T-helper 17 cell (primary cell): Measurements from ENCODE around the gene RPS6KA2. TPM values are rescaled to one million over a fixed set of nuclear protein-coding genes. Genes with fewer than 3 reads are reported as not detected.

Source experiments
- ATAC-seq: fragments of 150-1000 bp; cut with Tn5 transposase; 2 replicates; pipeline ENCODE4 v1.10.0; 2021; ENCODE audit warnings: mild to moderate bottlenecking, moderate library complexity
- DNase-seq, 3 donors: peaks; one replicate each; pipeline versions ENCODE4 v3.0.0 to v3.0.0-alpha.2; 2020 to 2021
- H3K9me3 ChIP-seq: one replicate; pipeline ENCODE4 v1.7.0; 2013; ENCODE audit warnings: low read length, mild to moderate bottlenecking; ENCODE audit not compliant: control insufficient read depth, poor library complexity, severe bottlenecking
- H3K27ac Mint-ChIP-seq: one replicate; pipeline ENCODE4 v1.8.0; 2022; ENCODE audit warnings: mild to moderate bottlenecking, moderate library complexity, mixed read lengths
- H3K27me3 Mint-ChIP-seq: one replicate; pipeline ENCODE4 v1.8.0; 2022; ENCODE audit warnings: mixed read lengths
- H3K36me3 Mint-ChIP-seq: one replicate; pipeline ENCODE4 v1.8.0; 2022; ENCODE audit warnings: low read depth, mixed read lengths
- H3K4me1 Mint-ChIP-seq: one replicate; pipeline ENCODE4 v1.8.0; 2022; ENCODE audit warnings: mild to moderate bottlenecking, mixed read lengths
- H3K4me3 Mint-ChIP-seq: one replicate; pipeline ENCODE4 v1.8.0; 2022; ENCODE audit warnings: mild to moderate bottlenecking, moderate library complexity, mixed read lengths
- total RNA-seq, 4 donors: library from RNA in 2 of 4; stranded (reverse) in 2 of 4; gene quantifications; one replicate each; pipeline ENCODE4 v1.2.3 and lab custom pipeline; 2022 to 2026

Gene RPS6KA2
- total RNA-seq, 2 donors from 2014 or later: 3.3 to 5.9 TPM

DNA sequence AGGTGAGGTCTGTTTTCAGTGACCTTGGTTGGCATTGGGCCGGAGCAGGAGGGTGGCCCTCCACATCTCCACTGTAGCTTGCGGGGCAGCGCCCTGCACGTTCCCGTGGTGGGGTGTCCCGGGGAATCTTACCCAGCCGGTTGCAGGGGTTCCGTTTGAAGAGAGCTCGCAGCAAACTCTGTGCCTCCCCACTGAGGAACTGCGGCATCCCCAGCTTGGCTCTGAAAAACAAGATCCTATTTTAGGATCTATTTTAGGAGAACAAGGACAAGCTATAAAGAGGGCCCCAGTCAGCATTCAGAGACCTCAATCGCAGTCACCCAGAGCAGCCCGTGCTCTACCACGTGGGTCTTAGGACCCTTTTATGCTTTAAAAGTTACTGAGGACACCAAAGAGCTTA, 138.3 kb downstream of the RPS6KA2 start:
- DNase-seq: no peak
- peak overlapping the region; percentile 84 for H3K4me3 Mint-ChIP-seq

DNA sequence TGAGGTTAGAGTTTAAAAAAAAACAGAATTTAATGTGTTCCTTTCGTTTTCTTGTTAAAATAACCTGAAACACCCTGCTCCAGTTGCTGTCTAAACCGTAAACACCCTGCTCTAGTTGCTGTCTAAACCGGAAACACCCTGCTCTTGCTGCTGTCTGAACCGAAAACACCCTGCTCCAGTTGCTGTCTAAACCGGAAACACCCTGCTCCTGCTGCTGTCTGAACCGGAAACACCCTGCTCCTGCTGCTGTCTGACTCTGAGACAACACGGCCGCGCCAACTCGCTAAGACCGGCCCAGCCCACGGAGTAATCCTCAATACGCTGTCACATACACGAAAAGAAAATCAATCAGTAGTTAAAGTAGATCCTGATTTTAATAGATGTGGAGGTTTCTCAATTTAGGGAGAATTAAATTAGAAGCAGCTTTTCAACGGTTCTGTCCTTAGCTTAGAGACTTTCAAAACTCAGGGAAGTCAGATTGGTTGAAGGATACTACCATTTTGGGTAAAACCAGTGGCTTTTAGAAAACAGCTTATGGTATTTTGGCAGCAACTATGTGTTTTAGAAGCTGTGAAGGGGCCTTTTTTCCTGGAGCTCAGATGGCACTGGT, 138.9 kb downstream of the RPS6KA2 start:
- no peaks in the 10 kb centered on the region for H3K36me3 Mint-ChIP-seq
- H3K4me3 Mint-ChIP-seq: peak overlapping the region; percentile 84
- no peaks in the 10 kb centered on the region for H3K9me3 ChIP-seq
- peaks cover 10% of the 10 kb centered on the region for H3K4me1 Mint-ChIP-seq
- peak overlapping the region; percentile 92 for H3K27ac Mint-ChIP-seq
- ATAC-seq (peak; percentile 96), DNase-seq (peak; percentile 54 to 74 (median 59))
- no peaks in the 10 kb centered on the region for H3K27me3 Mint-ChIP-seq

More for the DNA sequence above, 138.3 kb downstream of the RPS6KA2 start:
- Mint-ChIP-seq H3K4me1 (peaks cover 10% of the 10 kb centered on the region), H3K36me3 (no peaks in the 10 kb centered on the region), H3K27me3 (no peaks in the 10 kb centered on the region), H3K27ac (peak overlapping the region; percentile 92)
- ATAC-seq: no peak
- no peaks in the 10 kb centered on the region for H3K9me3 ChIP-seq

DNA sequence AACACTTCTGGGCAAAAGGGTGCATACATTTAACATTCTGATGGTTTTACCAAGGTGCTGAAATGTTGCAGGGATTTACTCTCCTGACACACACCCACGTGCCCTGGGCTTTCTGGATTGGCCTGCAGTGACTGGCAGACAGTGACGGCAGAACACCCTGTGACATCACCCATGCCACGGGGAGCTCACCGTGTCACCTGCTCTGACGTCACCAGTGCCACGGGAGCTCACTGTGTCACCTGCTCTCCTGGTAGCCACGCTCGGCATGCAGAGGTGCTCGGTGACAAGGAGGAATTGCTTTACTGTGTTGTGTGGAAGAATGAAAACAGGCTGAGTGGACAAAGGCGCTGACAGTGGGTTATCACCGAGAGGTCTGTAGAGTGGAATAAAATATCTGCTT, 139.9 kb downstream of the RPS6KA2 start:
- peaks cover 10% of the 10 kb centered on the region for H3K4me1 Mint-ChIP-seq
- H3K27me3 Mint-ChIP-seq: no peaks in the 10 kb centered on the region
- DNase-seq: no peak
- ATAC-seq: no peak
- no peaks in the 10 kb centered on the region for H3K9me3 ChIP-seq
- peak overlapping the region; percentile 92 for H3K27ac Mint-ChIP-seq
- peaks cover 2% of the 10 kb centered on the region for H3K36me3 Mint-ChIP-seq
- H3K4me3 Mint-ChIP-seq: peak overlapping the region; percentile 84

DNA sequence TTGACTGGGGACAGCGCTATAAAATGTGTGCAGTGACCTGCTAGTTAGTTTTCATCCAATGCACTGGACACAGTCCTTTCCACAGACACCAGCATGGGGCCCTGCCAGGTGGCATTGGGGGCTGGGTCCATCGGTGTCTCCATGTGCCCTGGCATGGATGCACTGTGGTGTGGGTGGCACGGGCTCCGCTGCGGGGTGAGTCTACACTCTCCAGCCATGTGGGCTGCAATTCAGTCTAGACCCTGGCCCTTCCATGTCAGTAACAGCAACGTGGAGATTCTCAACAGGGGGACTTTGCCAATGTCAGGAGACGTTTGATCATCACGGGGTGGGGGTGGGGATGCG, 140.5 kb downstream of the RPS6KA2 start:
- Mint-ChIP-seq H3K36me3 (peaks cover 2% of the 10 kb centered on the region), H3K27me3 (no peaks in the 10 kb centered on the region), H3K4me3 (no peak overlapping the region), H3K4me1 (peaks cover 10% of the 10 kb centered on the region), H3K27ac (peak overlapping the region; percentile 92)
- ATAC-seq: no peak
- DNase-seq: no peak
- no peaks in the 10 kb centered on the region for H3K9me3 ChIP-seq

DNA sequence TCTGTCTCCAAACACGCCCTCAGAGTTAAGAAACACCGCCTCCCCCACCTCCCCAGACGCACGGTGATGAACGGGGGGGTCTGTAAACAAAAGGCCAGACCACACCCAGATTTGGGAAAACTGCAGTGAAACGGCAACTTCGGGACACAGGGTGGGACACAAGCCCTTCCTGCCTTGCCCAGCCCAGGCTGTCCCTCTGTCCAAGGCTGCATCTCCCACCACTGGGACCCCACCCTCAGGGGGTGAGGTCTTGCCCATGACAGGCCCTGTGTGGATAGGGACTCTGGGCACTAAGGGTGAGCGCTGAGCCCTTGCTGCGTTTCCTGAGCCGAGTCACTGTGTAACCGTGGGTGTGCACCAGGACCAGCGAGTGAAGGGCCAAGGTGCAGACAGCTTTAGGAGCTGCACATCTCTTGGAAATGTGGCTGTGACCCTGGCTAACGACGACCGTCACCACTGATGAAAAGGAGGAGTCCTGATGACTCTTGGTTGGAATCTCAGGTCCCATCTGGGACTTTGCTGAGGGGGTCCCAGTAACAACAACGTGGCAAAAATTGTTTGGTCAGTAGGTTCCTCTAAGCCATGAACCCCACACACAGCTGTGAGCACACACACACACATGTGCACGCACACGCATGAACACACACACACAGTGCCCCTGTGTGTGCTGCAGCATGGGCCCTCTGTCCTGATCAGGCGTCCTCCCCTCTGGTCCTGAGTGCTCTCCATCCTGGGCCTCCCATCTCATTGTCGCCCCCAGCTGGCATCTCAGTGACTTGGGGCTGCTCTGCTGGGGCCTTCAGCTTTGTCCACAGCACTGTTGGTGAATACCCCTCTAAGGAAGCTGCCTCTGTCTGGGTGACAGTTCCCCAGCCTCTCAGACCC, 141.2 kb downstream of the RPS6KA2 start:
- no peak overlapping the region for H3K4me3 Mint-ChIP-seq
- H3K9me3 ChIP-seq: no peaks in the 10 kb centered on the region
- ATAC-seq (no peak), DNase-seq (no peak)
- H3K27me3 Mint-ChIP-seq: no peaks in the 10 kb centered on the region
- H3K4me1 Mint-ChIP-seq: peaks cover 10% of the 10 kb centered on the region
- peak overlapping the region; percentile 92 for H3K27ac Mint-ChIP-seq
- H3K36me3 Mint-ChIP-seq: peaks cover 2% of the 10 kb centered on the region

DNA sequence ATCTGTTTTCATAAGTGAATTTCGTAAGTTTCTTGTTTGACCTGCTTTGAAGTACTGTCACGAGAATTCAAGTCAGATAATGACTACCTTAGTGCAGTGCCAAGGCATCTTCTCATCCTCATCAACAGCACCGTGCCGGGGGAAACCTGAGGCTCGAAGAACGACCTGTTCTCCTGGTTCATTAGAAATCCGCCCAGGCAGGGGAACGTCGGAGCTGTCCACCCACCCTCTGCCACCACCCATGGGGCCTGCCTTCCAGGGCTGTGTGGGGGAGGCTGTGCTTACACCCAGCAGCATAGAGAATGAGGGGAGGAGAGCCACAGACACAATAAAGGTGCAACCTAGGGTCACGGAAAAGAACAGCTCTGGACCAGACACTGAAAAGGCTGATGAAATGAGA, 142.2 kb downstream of the RPS6KA2 start:
- no peak for DNase-seq
- H3K9me3 ChIP-seq: no peaks in the 10 kb centered on the region
- Mint-ChIP-seq H3K27ac (no peak overlapping the region), H3K36me3 (peaks cover 2% of the 10 kb centered on the region), H3K4me1 (peaks cover 10% of the 10 kb centered on the region), H3K27me3 (no peaks in the 10 kb centered on the region), H3K4me3 (no peak overlapping the region)
- no peak for ATAC-seq

GRCh38 chr6:166483573-166484250, 143.3 kb downstream of the RPS6KA2 start:
- ATAC-seq: no peak
- Mint-ChIP-seq H3K27ac (peak overlapping the region; percentile 34), H3K4me1 (peaks cover 10% of the 10 kb centered on the region), H3K36me3 (peaks cover 4% of the 10 kb centered on the region), H3K4me3 (no peak overlapping the region), H3K27me3 (no peaks in the 10 kb centered on the region)
- DNase-seq: no peak
- H3K9me3 ChIP-seq: no peaks in the 10 kb centered on the region

GRCh38 chr6:166483026-166483425, 144.0 kb downstream of the RPS6KA2 start:
- no peak for ATAC-seq

GRCh38 chr6:166478782-166479592, 148.1 kb downstream of the RPS6KA2 start:
- H3K4me3 Mint-ChIP-seq: no peak overlapping the region
- DNase-seq (no peak), ATAC-seq (no peak)
- peaks cover 10% of the 10 kb centered on the region for H3K4me1 Mint-ChIP-seq
- peaks cover 4% of the 10 kb centered on the region for H3K36me3 Mint-ChIP-seq
- peaks cover 1% of the 10 kb centered on the region for H3K27me3 Mint-ChIP-seq
- no peaks in the 10 kb centered on the region for H3K9me3 ChIP-seq
- H3K27ac Mint-ChIP-seq: no peak overlapping the region

More at GRCh38 chr6:166483026-166483425, 144.0 kb downstream of the RPS6KA2 start:
- DNase-seq: no peak
- Mint-ChIP-seq H3K36me3 (peaks cover 4% of the 10 kb centered on the region), H3K4me3 (no peak overlapping the region), H3K27ac (peak overlapping the region; percentile 34), H3K27me3 (no peaks in the 10 kb centered on the region), H3K4me1 (peaks cover 10% of the 10 kb centered on the region)
- H3K9me3 ChIP-seq: no peaks in the 10 kb centered on the region

GRCh38 chr6:166477647-166478365, 149.2 kb downstream of the RPS6KA2 start:
- Mint-ChIP-seq H3K27ac (no peak overlapping the region), H3K4me1 (peaks cover 12% of the 10 kb centered on the region), H3K27me3 (peaks cover 4% of the 10 kb centered on the region), H3K36me3 (peaks cover 4% of the 10 kb centered on the region), H3K4me3 (no peak overlapping the region)
- H3K9me3 ChIP-seq: no peaks in the 10 kb centered on the region
- no peak for ATAC-seq
- no peak for DNase-seq

DNA sequence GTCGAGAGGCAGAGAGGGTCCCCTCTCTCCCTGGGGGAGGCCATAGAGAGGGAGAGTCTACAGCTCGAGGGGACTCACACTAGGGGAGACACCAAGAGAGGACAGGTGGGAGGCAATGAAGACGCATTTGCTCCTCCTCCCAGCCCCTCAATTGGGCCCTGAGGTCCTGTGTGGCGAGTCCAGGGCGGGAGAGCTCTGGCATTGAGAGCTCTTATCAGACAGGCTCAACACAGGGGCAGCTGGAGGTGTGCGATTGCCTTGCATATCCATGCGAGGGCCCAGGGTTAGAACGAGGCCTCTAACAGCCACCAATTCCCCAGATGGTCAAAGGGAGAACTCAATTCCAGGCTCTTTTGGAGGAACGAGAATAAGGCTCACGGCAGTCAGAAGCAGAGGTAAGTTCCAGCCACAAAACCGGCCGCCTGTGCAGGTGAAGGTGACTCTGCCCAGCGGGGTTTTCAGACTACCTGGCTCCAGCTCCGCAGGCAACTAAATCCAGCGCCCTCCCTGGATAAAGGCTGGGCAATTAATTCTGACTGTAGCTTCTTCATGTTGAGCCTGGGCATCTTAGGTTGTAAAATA, 150.3 kb downstream of the RPS6KA2 start:
- Mint-ChIP-seq H3K36me3 (peaks cover 3% of the 10 kb centered on the region), H3K27me3 (peaks cover 4% of the 10 kb centered on the region), H3K4me3 (no peak overlapping the region), H3K27ac (no peak overlapping the region), H3K4me1 (peaks cover 12% of the 10 kb centered on the region)
- no peak for DNase-seq
- no peaks in the 10 kb centered on the region for H3K9me3 ChIP-seq
- no peak for ATAC-seq

DNA sequence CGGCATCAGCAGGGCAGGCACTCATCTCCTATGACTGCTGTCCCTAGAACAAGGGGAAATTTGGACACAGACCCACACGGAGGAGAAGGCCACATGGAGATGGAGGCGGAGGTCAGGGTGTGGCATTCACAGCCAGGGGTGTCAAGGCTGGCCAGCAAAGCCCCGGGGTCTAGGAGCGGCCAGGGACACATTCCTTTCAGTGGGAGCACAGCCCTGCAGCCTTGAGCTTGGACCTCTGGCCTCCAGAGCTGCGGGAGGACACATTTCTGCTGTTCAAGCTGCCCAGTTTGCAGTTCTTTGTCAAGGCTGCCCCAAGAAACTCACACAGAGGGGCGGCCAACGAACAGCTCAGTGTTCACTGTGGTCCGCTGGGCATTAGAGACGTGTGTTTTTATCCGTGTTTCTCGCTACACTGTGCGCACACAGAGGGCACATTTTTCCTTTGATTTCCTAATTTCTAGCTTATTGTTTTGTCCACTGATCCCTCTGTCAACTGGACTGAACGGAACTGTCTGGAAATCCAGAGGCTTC, 150.9 kb downstream of the RPS6KA2 start:
- ATAC-seq (no peak), DNase-seq (no peak)
- Mint-ChIP-seq H3K4me3 (no peak overlapping the region), H3K4me1 (peaks cover 12% of the 10 kb centered on the region), H3K36me3 (peaks cover 3% of the 10 kb centered on the region), H3K27ac (no peak overlapping the region), H3K27me3 (peaks cover 4% of the 10 kb centered on the region)
- no peaks in the 10 kb centered on the region for H3K9me3 ChIP-seq
